Measurements from ENCODE around the gene CARNS1.

The CARNS1 gene, protein sequence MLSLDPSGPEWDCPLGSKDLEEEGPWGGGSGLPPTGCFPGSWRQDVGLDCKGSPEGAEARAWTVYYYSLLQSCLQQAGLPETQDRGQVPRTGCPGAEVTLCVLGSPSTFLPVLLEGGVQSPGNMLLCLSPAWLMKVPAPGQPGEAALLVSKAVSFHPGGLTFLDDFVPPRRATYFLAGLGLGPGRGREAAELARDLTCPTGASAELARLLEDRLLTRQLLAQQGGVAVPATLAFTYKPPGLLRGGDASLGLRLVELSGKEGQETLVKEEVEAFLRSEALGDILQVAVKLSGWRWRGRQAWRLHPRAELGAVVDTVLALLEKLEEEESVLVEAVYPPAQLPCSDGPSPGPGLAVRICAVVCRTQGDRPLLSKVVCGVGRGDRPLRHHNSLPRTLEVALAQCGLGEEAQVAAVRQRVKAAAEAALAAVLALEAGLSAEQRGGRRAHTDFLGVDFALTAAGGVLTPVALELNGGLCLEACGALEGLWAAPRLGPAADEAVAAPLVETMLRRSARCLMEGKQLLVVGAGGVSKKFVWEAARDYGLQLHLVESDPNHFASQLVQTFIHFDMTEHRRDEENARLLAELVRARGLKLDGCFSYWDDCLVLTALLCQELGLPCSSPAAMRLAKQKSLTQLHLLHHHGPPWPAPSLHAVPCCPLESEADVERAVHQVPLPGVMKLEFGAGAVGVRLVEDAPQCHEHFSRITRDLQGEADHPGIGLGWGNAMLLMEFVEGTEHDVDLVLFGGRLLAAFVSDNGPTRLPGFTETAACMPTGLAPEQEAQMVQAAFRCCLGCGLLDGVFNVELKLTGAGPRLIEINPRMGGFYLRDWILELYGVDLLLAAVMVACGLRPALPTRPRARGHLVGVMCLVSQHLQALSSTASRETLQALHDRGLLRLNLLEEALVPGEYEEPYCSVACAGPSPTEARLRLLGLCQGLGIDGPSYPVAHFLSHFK
- total RNA-seq, result 1.6 to 7.5 reads per million in 2 donors

DNA sequence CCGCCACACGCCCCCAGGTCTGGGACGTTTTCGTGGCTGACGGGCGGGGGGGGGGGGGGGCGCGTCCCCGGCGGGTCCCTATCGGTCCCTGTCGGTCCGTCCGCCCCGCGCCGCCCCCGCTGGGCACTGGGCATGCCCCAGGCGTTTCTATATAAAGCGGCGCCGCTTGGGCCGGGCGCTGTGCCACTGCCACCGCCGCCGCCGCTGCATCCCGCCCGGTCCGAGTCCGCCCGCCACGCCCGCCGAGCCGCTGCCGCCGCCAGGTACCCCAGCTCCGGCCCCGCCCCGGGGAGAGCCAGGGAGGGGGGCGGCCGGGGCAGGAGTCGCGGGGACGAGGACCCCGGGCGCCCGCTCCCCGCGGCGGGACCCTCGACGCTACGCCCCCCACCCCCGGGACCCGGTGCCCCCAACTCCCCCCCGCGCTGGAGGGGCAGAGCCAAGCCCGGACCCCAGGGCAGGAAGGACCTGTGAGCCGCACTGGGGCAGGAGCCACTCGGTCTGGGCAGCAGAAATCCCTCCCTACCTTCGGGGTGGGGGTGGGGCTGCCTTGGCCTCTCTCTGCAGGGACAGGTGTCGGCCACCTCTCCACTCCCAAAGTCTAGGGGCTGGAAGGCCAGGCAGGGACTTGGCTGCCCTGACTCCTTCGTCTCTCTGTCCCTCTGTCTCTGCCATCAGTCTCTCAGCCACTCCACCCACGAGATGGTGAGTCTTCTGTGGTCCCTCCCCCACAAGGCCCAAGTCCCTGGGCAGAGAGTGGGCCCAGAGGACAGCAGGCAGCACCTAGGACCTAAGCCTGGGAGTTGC is at the start of gene CARNS1:
Gene CARNS1, plus strand, starts transcription at position 178 of the 804 bp plus-strand sequence. Its CDS starts 522 bp downstream, at position 700.
- DNase-seq, result no peak

DNA sequence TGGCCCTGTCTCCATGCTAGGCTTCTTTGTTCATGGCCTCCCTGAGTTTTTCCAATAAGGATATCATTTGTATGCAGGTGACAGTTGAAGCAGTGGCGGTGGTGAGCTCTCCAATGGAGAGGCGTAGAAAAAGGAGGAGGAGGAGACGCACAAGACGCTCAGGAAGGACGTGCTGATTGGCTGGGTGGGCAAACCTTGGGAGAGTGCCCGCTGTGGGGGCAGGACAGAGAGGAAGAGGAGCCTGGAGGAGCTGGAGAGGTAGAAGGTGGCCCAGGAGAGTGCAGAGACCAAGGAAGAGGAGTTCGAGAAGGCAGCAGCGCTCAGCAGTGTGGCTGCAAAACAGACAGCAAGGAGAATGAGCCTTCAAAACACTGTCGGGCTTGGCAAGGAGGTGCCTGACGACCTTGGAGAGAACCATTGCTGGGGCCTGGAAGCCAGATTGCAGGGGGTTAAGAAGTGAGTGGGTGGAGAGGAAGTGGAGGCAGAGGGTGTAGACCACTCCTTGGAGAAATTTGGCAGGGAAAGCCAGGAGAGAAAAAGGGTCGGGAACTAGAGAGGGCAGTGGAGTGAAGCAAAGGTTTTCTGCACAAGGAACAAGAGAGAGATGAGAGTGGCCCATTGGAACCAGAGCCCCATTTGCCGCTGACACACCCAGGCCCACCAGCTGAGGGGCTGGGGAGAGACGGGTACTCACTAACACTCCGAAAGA is 49.6 kb upstream of the CARNS1 start:
- DNase-seq, result no peak

DNA sequence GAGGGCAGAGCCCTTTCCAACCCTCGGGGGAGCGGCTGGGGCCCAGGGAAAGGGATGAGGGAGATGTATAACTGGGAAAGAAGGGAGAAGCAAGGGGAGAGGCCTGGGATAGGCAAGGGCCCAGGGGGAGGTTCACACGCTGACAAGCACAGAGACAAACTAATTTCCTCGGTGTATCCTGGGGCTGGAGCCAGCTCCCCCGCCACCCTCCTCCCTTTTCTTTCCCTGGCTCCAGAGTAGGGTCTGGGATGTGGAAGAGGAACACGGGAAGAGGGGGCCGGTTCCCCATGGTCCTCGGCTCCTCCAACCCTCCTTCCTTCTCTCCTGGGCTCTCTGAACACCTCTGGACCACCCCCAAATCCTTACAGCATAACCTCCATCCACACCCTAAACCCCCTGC is 48.9 kb upstream of the CARNS1 start:
- no peak for DNase-seq

DNA sequence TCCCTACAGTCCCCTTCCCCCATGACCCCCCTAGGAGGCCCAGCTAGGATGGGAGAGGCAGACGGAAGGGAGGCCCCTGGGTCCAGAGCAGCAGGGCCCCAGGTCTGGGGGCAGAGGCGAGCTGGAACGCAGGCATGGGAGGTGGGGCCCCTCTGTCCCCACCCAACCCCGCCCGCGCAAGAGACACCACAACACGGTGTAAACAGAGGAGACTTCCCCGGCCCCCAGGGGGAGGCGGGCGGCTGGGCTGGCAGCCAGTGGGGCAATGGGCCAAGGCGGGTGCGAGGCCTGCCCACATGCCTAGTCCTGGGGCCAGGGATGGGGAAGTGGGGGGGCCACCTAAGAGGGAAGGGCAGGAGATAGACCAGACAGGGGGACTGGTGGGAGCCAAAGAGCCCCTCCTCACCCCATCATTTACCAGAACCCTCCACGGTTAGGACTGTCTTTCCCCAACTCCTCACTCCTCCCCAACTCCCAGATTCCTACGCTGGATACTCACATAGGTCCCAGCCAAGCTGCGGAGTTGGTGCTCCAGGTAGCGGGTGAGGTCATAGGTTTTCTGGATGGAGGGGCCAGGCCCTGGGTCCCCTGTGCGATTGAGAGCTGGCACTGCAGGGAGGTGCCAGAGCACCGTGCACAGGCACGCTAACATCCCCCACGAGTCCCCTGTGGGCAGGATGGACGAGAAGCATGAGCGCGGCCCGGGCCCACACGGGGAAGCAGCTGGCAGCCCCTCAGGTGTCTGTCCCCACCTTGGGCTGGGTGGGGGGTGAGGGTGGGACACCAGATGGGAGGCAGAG is 48.3 kb upstream of the CARNS1 start:
- no peak for DNase-seq

DNA sequence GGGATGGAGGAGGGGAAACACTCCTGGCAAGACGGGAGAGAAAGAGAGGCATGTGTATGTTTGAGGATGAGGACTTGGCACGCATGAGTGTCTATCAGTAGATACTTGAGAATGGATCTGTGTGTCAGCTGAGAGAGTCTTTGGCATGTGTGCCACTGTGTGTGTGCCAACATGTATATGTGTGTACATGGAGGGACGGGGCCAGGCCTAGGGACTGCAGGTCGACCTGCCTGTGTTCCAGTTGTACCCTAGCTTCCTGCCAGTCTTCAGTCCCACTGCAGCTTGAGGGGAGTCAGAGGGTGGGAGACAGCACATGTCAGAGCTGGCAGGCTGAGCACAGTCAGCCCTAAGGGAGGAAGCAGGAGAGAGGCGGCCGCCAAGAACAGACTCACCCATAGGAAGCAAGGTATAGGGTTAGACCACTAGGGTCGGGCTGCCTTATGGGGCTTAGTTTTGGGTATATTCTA is 47.7 kb upstream of the CARNS1 start:
- DNase-seq, result no peak

DNA sequence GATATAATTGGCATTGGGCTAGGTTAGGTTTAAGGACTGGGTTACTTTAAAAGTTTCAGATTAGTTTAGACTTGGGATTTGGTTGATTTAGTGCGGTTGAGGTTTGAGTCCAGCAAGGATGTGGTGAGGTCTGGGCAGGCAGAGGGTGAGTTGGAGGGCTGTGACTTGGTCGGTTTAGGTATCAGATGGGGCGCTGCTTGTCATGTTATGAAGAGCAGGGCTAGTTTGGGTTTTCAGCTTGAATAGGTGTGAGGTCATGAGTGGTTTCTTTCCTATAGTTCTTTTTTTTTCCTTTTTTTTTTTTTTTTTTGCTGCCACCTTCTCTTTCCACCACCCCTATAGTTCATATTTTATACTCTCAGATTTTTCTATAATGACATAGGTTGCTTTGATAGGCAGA is 46.9 kb upstream of the CARNS1 start:
- DNase-seq, result no peak

DNA sequence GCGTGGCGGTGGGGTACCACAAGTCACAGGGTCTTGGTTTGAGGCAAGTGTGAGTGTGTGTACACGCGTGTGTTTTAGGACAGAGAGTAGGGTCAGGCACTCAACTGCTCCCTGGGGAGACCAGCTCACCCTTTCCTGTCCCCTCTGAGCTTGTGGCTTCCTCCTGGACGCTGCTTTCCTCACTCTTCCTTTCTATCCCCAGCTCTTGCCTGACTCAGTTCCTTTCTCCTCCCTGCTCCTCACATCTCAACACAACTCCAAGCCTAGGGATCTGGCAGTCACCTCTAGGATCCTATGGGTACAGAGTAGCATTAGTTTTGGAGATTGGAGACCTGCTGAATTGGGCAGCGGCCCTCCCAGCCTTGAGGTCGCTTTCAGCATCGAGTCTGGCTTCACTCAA is 46.2 kb upstream of the CARNS1 start:
- no peak for DNase-seq

DNA sequence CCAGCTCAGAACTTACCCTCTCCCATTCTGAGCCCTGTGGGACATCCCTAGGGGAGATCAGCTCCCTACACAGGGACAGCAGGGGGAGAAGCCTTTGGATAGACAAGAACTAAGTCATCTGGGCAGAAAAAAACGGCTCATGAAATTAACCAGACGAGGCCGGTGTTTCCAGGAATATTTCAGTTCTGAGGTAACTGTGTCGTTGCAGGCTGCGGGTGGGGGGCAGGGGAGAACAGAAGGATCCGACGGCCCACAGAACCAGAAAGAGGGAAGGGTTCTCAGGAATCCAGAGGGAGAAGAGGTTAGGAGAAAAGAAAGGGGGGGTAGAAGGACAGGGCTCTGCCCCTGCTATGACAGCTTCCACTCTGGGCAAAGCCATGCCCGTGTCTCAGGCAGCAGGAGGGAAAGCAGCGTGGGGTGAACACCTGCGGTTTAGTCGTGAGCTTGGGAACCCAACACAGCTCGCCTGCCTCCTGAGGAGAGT is 45.6 kb upstream of the CARNS1 start:
- no peak for DNase-seq

DNA sequence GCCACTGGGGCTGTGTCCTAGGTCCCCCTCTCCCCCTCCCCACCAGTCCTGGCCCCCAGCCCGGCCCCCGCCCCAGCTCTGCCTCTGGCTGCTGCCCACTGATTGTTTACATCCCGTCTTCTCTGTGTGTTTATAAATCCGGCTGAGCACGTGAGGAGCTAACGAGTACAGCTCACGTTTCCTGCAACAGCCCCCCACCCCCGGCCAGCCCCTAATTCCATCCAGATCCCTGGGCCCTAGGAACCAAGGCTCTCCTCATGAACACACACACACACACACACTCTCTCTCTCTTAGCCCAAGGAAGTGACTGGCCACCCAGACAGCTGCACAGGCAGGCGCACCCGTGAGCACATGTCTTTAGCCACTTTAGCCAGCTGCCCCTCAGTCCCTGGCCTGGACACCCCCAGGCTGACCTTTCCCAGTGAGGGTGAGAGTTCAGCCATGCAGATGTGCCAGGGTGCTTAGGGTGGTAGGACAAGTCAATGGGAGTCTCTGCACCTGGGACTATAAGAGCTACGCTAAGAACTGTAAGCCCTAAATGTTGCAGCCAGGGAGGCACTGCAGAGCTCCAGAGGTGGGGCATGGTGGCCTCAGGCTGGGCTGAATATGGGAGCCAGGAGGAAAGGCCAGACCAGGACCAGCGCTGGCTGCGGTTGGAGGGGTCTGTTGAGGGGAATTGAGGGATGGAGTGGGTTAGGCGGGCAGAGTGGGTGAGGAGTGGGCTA is 45.0 kb upstream of the CARNS1 start:
- no peak for DNase-seq

DNA sequence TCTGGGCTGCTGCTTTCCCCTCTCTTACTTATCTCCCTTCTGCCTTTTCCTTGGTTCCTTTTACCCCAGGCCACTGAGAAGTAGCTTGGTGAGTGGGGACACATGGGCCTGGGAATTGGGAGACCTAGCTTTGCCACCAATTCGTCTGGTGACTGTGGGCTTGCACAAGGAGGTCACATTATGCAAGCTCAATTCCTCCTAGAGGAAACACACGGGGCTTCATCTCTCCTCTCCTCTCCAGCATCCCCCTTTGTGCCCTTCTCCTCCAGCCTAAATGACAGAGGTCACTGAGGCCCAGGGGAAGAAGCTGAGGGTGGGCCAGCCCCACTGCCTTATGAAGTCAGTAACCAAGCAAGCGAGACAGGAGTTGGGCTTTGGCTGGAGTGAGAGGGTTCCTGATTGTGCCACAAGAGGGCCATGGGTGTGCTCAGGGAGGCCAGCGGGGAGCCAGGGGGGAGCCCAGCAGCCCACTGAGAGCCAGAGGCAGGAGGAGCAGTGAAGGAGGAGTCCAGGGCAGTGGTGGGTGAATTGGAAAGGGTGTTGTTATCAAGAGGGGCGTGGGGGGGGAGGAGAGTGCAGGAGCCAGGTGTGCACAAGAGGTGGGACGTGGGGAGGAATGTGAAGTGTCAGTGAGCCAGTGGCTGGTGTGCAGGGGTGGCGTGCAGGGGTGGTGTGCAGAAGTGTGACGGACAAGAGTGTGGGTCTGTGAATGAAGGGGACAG is 44.1 kb upstream of the CARNS1 start:
- no peak for DNase-seq

DNA sequence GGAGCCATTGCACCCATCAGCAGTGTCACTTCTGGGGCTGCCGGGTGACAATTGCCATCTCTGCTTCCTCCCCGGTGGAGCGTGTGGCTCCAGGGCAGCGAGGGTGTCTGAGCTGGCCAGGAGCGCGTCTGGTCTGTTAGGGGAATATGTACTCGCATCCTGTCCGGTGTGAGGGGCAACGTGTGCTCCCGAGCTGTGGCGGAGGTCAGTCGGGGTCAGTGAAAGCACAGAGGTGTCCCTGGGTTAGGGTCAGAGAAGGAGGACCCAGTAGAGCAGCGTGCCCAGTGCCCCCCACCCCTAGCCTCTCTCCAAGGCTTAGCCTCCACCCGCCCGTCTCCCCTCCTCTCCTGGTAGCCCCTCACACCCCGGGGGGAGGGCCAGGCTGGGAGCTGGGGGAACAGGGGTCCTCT is 43.6 kb upstream of the CARNS1 start:
- DNase-seq, result no peak

DNA sequence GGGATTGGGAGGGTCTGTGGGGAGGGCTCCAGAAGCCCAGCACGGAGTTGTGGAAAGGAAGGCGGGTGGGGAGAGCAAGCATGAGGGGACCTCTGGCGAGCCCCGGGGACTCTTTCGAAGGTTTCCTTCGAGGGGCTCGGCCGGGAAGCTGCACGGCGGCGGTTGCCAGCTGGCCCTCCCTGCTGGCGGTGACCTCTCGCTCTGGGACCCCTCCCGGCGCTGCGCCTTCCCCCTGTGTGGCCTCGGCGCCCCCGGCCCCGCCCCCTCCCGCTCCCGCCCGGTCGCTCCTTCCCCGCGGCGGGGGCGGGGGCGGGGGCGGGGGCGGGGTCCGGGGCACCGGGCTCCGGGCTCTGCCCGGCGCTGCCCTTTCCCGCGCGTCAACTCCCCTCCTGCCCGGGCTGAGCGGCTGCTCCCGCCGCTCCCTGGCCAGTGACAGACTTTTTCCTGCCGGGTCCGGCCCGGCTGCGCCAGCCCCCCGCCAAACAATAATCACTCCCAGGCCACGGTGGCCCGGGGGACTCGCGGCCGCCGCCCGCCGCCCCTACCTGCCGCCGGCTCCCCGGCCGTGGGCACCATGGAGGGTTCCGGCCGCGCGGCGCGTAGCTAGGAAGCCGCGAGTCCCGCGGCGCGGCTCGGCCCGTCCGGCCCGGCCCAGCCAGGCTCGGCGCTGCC is 43.0 kb upstream of the CARNS1 start:
- DNase-seq, result no peak

DNA sequence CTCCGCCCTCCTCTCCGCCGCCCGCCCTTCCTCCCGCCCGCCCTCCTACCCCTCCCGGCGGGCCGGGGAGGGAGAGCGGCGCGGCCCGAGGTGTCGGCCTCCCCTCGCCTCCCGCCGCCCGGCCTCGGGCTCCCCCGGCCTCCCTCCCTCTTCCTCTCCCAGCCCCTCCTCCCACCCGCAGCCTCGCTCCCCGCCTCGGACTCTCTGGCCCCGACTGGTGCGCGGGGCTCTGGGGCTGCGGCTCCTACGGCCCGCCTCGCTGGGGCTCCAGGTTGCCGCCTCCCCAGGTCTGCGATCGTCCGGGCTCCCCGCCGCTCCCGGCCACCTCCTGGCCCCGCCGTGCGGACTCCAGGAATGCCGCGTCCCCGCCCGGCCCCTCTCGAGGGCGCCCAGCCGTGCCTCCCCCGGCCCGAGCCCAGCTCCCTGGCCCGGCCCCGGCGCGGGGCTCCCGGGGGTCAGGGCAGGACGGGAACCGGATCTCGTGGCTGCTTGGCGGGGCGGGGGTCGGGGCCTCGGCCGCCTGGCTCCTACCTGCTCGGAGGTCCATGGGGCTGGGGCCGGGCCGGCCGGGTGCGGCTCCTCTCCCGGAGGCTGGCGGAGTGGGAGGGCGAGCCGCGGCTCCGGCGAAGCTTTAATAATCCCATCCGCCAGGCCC is 42.4 kb upstream of the CARNS1 start, which contains the start of gene CLCF1:
Gene CLCF1, minus strand, starts transcription at position 606 of the 655 bp plus-strand sequence. Its CDS starts 59 bp downstream, at position 547.
- DNase-seq, result no peak

DNA sequence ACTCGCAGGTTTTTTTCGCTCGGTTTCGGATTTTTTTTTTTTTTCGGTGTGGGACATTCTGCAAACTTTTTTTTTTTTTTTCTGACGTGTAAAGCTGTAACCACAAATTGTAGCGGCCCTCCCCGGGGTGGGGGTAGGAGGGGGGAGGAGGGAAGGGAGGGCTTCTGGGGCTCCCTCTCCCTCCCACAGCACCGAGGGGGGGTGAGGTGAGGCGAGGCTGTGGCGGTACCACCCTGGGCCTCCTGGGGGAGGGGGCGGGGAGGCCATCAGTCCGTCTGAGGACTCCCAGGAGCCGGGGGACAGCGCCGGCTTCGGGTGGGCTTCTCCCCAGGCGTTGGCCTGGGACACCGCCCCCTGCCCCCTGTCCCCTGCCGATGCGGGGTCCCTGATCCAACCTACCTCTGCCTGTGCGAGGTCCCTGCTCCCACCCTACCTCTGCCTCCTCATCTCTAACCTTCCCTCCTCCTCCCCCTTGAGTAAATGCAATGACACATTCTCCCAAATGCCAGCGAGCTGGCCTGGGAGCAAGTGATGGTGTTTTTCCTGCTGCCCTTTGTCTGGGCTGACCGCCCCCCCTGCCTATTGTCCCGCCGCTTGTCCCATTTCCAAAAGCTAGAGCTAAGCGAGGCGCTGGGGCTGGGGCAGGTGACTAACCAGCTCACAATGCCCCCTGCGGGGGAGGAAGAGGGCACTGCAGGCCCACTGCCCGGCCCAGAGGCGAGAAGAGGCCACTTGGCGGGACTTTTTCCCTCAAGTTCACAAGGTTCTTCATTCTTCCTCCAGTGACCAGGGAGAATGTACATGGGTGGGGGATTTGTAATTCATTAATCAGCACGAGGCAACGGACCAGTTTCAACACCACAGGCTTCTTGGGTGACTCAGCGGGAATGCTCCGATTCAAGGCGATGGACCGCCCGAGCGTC is 41.6 kb upstream of the CARNS1 start:
- DNase-seq, result peak; percentile 82

DNA sequence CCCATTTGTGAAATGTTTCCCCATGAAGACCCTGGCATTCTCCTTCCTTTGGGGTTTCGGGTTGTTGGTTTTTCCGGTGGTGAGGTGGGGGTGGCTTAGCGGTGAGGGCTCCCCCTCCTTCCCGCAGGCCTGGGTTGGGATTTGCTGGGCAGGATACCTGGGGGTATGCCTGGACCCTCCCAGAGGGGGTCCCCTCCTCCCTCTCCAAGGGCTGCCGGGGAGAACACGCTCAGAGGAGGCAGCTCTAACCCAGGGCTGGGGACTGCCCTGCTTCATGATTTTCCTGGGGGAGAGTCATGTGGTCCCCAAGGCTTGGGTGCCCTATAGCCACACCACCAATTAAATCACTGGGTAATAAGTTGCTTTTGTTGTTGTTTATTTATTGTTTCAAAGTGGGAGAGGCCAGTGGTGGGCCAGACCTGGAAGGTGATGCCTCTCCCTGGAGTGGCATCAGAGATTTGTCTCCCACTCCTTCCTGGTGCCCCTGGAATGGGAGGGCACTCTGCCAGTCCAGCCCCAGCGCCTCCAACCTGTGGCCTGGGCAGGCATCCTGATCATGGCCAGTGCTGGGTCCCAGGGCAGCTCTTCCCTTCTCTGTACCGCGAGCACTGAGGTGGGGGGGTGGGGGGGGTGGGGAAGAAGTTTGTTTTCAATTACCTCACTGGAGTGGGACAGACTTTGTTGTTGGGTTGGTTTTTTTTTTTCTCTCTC is 40.8 kb upstream of the CARNS1 start:
- DNase-seq, result no peak

DNA sequence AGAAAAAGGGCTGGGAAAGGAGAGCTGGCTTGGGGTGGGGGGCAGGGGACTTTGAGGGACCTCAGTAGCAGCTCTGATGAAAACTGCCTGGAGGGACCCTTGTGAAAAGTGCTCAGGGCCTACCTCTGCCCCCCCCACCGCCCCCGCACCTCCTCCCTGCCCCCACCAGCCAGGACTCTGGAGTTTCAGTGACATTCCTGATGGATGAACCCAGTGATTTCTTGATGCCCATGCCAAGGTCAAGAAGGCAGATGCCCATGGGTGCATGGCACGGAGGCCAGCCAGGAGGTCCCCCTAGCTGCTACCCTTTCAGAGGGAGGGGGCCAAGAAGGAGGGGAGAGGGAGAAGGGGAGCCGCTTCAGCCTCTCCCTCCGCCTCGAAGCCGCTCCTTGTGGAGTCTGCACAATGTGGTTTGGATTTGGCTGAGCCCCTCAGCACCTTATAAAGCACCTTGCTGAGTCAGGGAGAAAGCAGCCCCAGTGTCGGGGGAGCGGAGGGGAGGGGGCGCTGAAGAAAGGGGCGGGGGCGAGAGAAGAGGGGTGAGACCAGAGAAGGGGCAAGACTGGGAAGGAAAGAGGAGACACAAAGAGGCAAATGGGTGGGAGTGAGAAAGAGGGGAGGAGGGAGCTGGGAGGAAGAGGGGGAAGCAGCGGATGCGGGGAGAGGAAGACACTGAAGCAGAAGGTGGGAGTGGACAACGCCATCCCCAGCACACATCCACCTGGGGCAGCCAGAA is 40.0 kb upstream of the CARNS1 start:
- DNase-seq, result no peak
